B cell (primary cell): ENCODE results near the gene ITPR1. TPM values are rescaled to one million over a fixed set of nuclear protein-coding genes. Genes with fewer than 3 reads are reported as not detected.

Experiments used
- ATAC-seq: fragments of 200-7000 bp; cut with Tn5 transposase; one replicate; pipeline ENCODE4 v1.10.0; 2021; ENCODE audit warnings: low read depth, mild to moderate bottlenecking, moderate number of reproducible peaks, moderate library complexity
- CTCF ChIA-PET: fragments of 350-600 bp; sonication (Branson Sonifier 250); formaldehyde crosslinking; loops from one replicate; lab custom pipeline; 2021; ENCODE audit warnings: antibody characterized with exemption, inconsistent platforms; lab: Charles Lee
- POLR2A ChIA-PET: fragments of 350-600 bp; sonication (Branson Sonifier 250); formaldehyde crosslinking; loops from one replicate; lab custom pipeline; 2021; ENCODE audit warnings: antibody characterized with exemption; lab: Charles Lee
- DNase-seq: peaks from one replicate; pipeline ENCODE4 v3.0.0; 2013
- H2AFZ ChIP-seq: 2 replicates; pipeline ENCODE4 v1.6.1; 2012; ENCODE audit warnings: mild to moderate bottlenecking, low read depth, low read length; ENCODE audit not compliant: insufficient read depth, poor library complexity, severe bottlenecking
- H3K27ac ChIP-seq, 2 donors: 1 replicate in 1 of 2; 2 replicates in 1 of 2; pipeline ENCODE4 v1.5.1; 2012 to 2013; ENCODE audit warnings: low read length in 2 of 2, mild to moderate bottlenecking in 2 of 2, moderate library complexity in 1 of 2
- H3K27me3 ChIP-seq, 4 experiments: fragments of 200-600 bp in 1 of 4; sonication (generic) in 1 of 4; replicated peaks in 1 of 4; 1 replicate in 2 of 4; 2 replicates in 2 of 4; pipeline versions ENCODE4 v1.6.1 to v1.7.0; 2013 to 2016; ENCODE audit warnings: low read length in 3 of 4, mild to moderate bottlenecking in 2 of 4, mixed read lengths in 1 of 4, moderate library complexity in 1 of 4; ENCODE audit not compliant: insufficient read depth in 4 of 4, control insufficient read depth in 3 of 4; ENCODE audit errors: control extremely low read depth in 1 of 4
- H3K36me3 ChIP-seq, 2 experiments: replicated peaks in 1 of 2; 1 replicate in 1 of 2; 2 replicates in 1 of 2; pipeline versions ENCODE4 v1.6.1 to v1.7.1; 2013; ENCODE audit warnings: low read length in 1 of 2; ENCODE audit not compliant: insufficient read depth in 2 of 2, control insufficient read depth in 1 of 2; ENCODE audit errors: control extremely low read depth in 1 of 2, extremely low read depth in 1 of 2
- H3K4me1 ChIP-seq, 2 donors: fragments of 200-600 bp in 1 of 2; sonication (generic) in 1 of 2; 1 replicate in 1 of 2; 2 replicates in 1 of 2; pipeline versions ENCODE4 v1.5.1 to v1.6.1; 2013 to 2017; ENCODE audit warnings: low read length in 2 of 2; ENCODE audit not compliant: control insufficient read depth in 2 of 2, insufficient read depth in 2 of 2
- H3K4me2 ChIP-seq: replicated peaks from 2 replicates; pipeline ENCODE3; 2012; ENCODE audit warnings: mild to moderate bottlenecking, low read depth, low read length; ENCODE audit not compliant: poor library complexity, severe bottlenecking
- H3K4me3 ChIP-seq, 5 experiments: fragments of 200-600 bp in 1 of 5; sonication (generic) in 1 of 5; 1 replicate in 3 of 5; 2 replicates in 2 of 5; pipeline versions ENCODE4 v1.5.1 to v1.7.0; 2011 to 2016; ENCODE audit warnings: low read length in 4 of 5, mild to moderate bottlenecking in 4 of 5, low read depth in 2 of 5, control low read depth in 1 of 5, moderate library complexity in 1 of 5; ENCODE audit not compliant: insufficient read depth in 1 of 5; ENCODE audit errors: control extremely low read depth in 1 of 5, extremely low read depth in 1 of 5
- H3K79me2 ChIP-seq: fragments of 200-600 bp; sonication (generic); one replicate; pipeline ENCODE4 v1.6.0; 2016; ENCODE audit warnings: low read length; ENCODE audit not compliant: control insufficient read depth, insufficient read depth
- H3K9ac ChIP-seq: fragments of 200-600 bp; sonication (generic); 2 replicates; pipeline ENCODE4 v1.6.1; 2017; ENCODE audit warnings: mild to moderate bottlenecking, low read length, moderate library complexity
- H3K9me3 ChIP-seq, 3 donors: one replicate each; pipeline versions ENCODE4 v1.6.1 to v1.7.1; 2013; ENCODE audit warnings: low read length in 2 of 3; ENCODE audit not compliant: control insufficient read depth in 2 of 3, insufficient read depth in 1 of 3; ENCODE audit errors: control extremely low read depth in 1 of 3
- H4K20me1 ChIP-seq: 2 replicates; pipeline ENCODE4 v1.6.0; 2012; ENCODE audit warnings: mild to moderate bottlenecking, low read length; ENCODE audit not compliant: insufficient read depth, control insufficient read depth, poor library complexity, severe bottlenecking
- H3K27ac Mint-ChIP-seq: one replicate; pipeline ENCODE4 v1.8.0; 2021; ENCODE audit warnings: mixed read lengths
- H3K27me3 Mint-ChIP-seq: one replicate; pipeline ENCODE4 v1.8.0; 2021; ENCODE audit warnings: mixed read lengths
- H3K4me1 Mint-ChIP-seq: one replicate; pipeline ENCODE4 v1.8.0; 2021; ENCODE audit warnings: mixed read lengths
- H3K4me3 Mint-ChIP-seq: one replicate; pipeline ENCODE4 v1.8.0; 2021; ENCODE audit warnings: mixed read lengths
- H3K9me3 Mint-ChIP-seq: one replicate; pipeline ENCODE4 v1.8.0; 2022; ENCODE audit warnings: mixed read lengths; ENCODE audit not compliant: insufficient read depth
- EZH2 ChIP-seq: IDR thresholded peaks from 2 replicates; pipeline ENCODE4 v1.6.1; 2012; ENCODE audit warnings: borderline replicate concordance, low read depth, mild to moderate bottlenecking, moderate library complexity, low read length; ENCODE audit not compliant: insufficient read depth, poor library complexity, severe bottlenecking
- WGBS: methylation state at CpG from one replicate; pipeline ENCODE4 v1.1.5; 2013; ENCODE audit warnings: missing lambda C conversion rate; ENCODE audit not compliant: insufficient coverage; 5-methylcytosine and 5-hydroxymethylcytosine counted together
- intact Hi-C: fragments of 100-400 bp; cut with micrococcal nuclease; formaldehyde crosslinking; loops from one replicate; pipeline ENCODE4 v1.10.0; 2022
- polyA plus RNA-seq: library from polyadenylated mRNA; depleted of rRNA; stranded (reverse); fragments of >200 nt; gene quantifications from 2 replicates; pipeline ENCODE4 v1.2.3, GENCODE V29; 2012
- total RNA-seq, 2 donors: library from RNA; stranded (reverse); fragments of 120-200 nt in 1 of 2; gene quantifications; 1 replicate in 1 of 2; 2 replicates in 1 of 2; pipeline versions ENCODE4 v1.2.3 to v1.2.4, GENCODE V29; 2013 to 2022
- TF ChIP-seq, protein P1 (sequence below): fragments of 200-600 bp; IDR thresholded peaks from one replicate; pipeline ENCODE4 v1.8.0; 2022; ENCODE audit warnings: antibody characterized with exemption, mild to moderate bottlenecking

ITPR1 gene
- total and polyA plus RNA-seq, 2 donors (not counting 1 experiment from before 2014, with no cell fraction given): 64.0 to 332 TPM

DNA sequence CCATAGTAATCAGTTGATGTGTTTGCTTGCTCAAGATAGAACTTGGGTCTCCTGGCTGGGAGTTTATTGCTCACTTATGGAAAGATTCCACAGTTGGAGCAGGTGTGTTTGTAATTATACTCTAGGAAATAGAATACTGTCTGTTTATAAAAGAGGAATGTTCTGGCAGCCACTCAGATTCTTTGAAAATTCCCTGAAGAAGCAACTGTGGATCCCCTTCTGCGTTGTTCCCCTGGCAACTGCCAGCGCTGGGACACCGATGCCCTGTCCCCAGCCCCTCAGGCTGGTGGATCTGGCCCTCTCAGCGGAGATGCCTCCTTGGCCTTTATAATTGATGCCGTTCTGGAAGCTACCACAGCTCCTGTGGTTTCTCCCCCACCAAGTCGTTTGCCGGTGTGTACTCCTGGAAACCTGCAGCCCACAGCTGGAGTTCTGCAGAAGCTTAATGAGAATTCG, 225.9 kb downstream of the ITPR1 start:
- no peaks in the 10 kb centered on the region for H3K27me3 ChIP-seq
- ATAC-seq (no peak), DNase-seq (no peak)
- H3K4me3 Mint-ChIP-seq: no peak overlapping the region
- no peak overlapping the region for H3K4me3 ChIP-seq
- H3K9ac ChIP-seq: no peak overlapping the region
- H3K27ac Mint-ChIP-seq: no peak overlapping the region
- no peaks in the 10 kb centered on the region for H3K9me3 Mint-ChIP-seq
- TF ChIP-seq, protein P1, sequence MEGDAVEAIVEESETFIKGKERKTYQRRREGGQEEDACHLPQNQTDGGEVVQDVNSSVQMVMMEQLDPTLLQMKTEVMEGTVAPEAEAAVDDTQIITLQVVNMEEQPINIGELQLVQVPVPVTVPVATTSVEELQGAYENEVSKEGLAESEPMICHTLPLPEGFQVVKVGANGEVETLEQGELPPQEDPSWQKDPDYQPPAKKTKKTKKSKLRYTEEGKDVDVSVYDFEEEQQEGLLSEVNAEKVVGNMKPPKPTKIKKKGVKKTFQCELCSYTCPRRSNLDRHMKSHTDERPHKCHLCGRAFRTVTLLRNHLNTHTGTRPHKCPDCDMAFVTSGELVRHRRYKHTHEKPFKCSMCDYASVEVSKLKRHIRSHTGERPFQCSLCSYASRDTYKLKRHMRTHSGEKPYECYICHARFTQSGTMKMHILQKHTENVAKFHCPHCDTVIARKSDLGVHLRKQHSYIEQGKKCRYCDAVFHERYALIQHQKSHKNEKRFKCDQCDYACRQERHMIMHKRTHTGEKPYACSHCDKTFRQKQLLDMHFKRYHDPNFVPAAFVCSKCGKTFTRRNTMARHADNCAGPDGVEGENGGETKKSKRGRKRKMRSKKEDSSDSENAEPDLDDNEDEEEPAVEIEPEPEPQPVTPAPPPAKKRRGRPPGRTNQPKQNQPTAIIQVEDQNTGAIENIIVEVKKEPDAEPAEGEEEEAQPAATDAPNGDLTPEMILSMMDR: no peak
- TF ChIP-seq EZH2: no peak
- WGBS: 91% methylated on average over 7 of the region's 8 CpGs
- peaks cover 0 to 83% of the 10 kb centered on the region in 2 experiments for H3K36me3 ChIP-seq
- no peaks in the 10 kb centered on the region for H3K4me1 Mint-ChIP-seq
- H3K27ac ChIP-seq: no peak overlapping the region
- ChIA-PET POLR2A (no interaction called here), CTCF (interaction anchor here (2.6 kb wide), 1 partner anchor 8 kb away, joined by 27 read pairs; no protein-coding TSS in a partner anchor)
- H3K4me1 ChIP-seq: no peaks in the 10 kb centered on the region
- intact Hi-C loops: loop anchor here (10.0 kb wide), 1 partner anchor 106 kb away; no protein-coding TSS in a partner anchor
- H2AFZ ChIP-seq: no peak overlapping the region
- H3K4me2 ChIP-seq: no peak overlapping the region
- H3K9me3 ChIP-seq: no peaks in the 10 kb centered on the region
- H3K27me3 Mint-ChIP-seq: no peaks in the 10 kb centered on the region
- H4K20me1 ChIP-seq: peaks cover 53% of the 10 kb centered on the region
- peaks cover 11% of the 10 kb centered on the region for H3K79me2 ChIP-seq

DNA sequence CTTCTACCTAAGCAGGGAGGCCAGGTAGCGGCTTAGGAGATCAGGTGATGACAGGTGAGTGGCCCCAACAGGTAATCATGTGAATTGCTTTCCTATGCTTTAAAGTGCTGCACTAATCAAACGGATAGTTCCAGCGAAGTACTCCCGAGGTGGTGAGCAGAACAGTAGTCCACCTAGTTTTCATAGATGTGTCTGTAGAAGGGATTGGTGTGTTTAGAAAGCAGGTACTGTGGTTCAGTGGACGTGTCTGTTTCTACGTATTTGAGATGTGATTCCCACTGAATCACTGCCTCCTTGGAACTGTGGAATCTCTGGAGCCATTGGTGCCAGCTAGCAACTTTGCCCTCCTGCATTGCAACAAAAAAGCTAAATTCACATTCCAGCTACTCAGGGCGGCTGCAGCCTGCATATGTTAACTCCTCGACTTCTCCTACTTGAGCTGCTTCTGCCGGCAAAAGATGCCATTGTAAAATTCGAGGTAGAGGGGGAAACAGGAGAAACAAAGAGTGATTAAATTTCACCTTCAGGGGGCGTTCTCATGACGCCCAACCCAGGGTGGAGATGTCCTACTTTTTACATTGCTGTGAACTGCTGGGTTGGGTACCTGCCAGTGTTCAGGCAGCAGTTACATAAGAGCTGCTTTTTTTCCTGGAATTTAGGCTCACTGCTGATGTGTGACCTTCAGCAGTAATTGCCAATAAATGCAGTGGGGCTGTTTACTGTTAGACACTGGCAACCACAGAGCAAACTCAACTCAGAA, 227.3 kb downstream of the ITPR1 start:
- POLR2A ChIA-PET: interaction anchor here (0.6 kb wide), 1 partner anchor 266 kb away, joined by 6 read pairs; no protein-coding TSS in a partner anchor
- Histone ChIP-seq H3K4me2 (no peak overlapping the region), H3K4me1 (no peaks in the 10 kb centered on the region), H3K27me3 (no peaks in the 10 kb centered on the region), H4K20me1 (peaks cover 53% of the 10 kb centered on the region), H3K4me3 (no peak overlapping the region), H3K9ac (no peak overlapping the region), H3K36me3 (peaks cover 0 to 83% of the 10 kb centered on the region in 2 experiments), H2AFZ (no peak overlapping the region), H3K9me3 (no peaks in the 10 kb centered on the region), H3K79me2 (peaks cover 6% of the 10 kb centered on the region), H3K27ac (no peak overlapping the region)
- Mint-ChIP-seq H3K9me3 (no peaks in the 10 kb centered on the region), H3K4me3 (no peak overlapping the region), H3K4me1 (no peaks in the 10 kb centered on the region), H3K27ac (no peak overlapping the region), H3K27me3 (no peaks in the 10 kb centered on the region)
- ATAC-seq: no peak
- intact Hi-C loops: no loop called here
- CTCF ChIA-PET: interaction anchor here (0.7 to 2.6 kb wide), 6 partner anchors 9 to 347 kb away, joined by 3 to 27 read pairs (median 6); no protein-coding TSS in a partner anchor
- 76% methylated on average over 12 of the region's 12 CpGs for whole genome bisulfite sequencing
- TF ChIP-seq EZH2: no peak
- TF ChIP-seq, protein P1: no peak
- DNase-seq: no peak
